ENCODE measurements around the gene DOCK2.

GRCh38 chr5:170076739-170077138 is 439.7 kb downstream of the DOCK2 start:
- TF ChIP-seq ZBTB26 (tag by site-specific recombination; optimal IDR thresholded peaks at IDR 0.05): no peak
- no peak for TF ChIP-seq YY1 (tag by site-specific recombination; IDR thresholded peaks at IDR 0.05)
- TF ChIP-seq ZNF549 (tag by site-specific recombination; IDR thresholded peaks at IDR 0.05): no peak
- no peak for TF ChIP-seq CTCF (tag by site-specific recombination; IDR thresholded peaks at IDR 0.05)
- TF ChIP-seq ZNF501 (tag by site-specific recombination; IDR thresholded peaks at IDR 0.05): no peak
- no peak for TF ChIP-seq ZNF23 (tag by site-specific recombination; IDR thresholded peaks at IDR 0.05; ENCODE audit: borderline replicate concordance)
- no peak for TF ChIP-seq WT1 (tag by site-specific recombination; IDR thresholded peaks at IDR 0.05)
- TF ChIP-seq ZBTB11 (tag by site-specific recombination; conservative IDR thresholded peaks at IDR 0.05; ENCODE audit: low read depth): no peak
- TF ChIP-seq ZNF660 (tag by site-specific recombination; IDR thresholded peaks at IDR 0.05): no peak
- TF ChIP-seq ZNF704 (tag by site-specific recombination; IDR thresholded peaks at IDR 0.05): no peak
- TF ChIP-seq ZNF670 (tag by site-specific recombination; IDR thresholded peaks at IDR 0.05; ENCODE audit: low read depth): no peak
- TF ChIP-seq ZNF701 (tag by site-specific recombination; IDR thresholded peaks at IDR 0.05): no peak
- no peak for TF ChIP-seq ZNF530 (tag by site-specific recombination; IDR thresholded peaks at IDR 0.05; ENCODE audit: low read depth)
- no peak for TF ChIP-seq BCL11A (tag by site-specific recombination; IDR thresholded peaks at IDR 0.05; ENCODE audit: low read depth)

All from HEK293 (cell line).